ENCODE results near the gene ZNF641. TPM values are rescaled to one million over a fixed set of nuclear protein-coding genes. Genes with fewer than 3 reads are reported as not detected.

Gene ZNF641
- polyA plus RNA-seq, 1 experiment, result 6.6 TPM

DNA sequence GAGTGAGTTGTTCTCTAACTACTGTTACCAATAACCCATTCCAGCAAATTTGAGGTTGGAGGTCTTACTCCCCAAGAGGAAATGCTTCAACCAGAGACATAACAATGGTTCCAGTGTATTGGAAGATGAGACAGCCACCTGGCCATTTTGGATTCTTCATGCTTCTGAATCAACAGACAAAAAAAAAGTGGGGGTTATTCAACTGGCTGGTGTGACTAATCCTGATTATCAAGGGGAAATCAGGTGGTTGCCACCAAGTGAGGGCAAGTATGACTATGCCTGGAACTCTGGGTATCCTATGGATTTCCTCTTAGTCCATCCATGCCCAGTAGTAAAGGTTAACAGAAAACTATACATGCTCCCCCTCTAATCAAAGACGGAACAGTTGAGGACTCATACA, 29.9 kb upstream of the ZNF641 start:
- CTCF ChIA-PET, result no interaction called here
- H3K4me3 ChIP-seq (ENCODE audit: low read depth, low read length), result no peak overlapping the region
- TF ChIP-seq, protein P1, sequence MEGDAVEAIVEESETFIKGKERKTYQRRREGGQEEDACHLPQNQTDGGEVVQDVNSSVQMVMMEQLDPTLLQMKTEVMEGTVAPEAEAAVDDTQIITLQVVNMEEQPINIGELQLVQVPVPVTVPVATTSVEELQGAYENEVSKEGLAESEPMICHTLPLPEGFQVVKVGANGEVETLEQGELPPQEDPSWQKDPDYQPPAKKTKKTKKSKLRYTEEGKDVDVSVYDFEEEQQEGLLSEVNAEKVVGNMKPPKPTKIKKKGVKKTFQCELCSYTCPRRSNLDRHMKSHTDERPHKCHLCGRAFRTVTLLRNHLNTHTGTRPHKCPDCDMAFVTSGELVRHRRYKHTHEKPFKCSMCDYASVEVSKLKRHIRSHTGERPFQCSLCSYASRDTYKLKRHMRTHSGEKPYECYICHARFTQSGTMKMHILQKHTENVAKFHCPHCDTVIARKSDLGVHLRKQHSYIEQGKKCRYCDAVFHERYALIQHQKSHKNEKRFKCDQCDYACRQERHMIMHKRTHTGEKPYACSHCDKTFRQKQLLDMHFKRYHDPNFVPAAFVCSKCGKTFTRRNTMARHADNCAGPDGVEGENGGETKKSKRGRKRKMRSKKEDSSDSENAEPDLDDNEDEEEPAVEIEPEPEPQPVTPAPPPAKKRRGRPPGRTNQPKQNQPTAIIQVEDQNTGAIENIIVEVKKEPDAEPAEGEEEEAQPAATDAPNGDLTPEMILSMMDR (IDR thresholded peaks at IDR 0.05; ENCODE audit: low read depth, low read length), result no peak
- DNase-seq (ENCODE audit: low read depth, low spot score), result no peak
- H3K27me3 ChIP-seq (ENCODE audit: control insufficient read depth, insufficient read depth, low read length), result no peaks in the 10 kb centered on the region
- POLR2A ChIA-PET, result no interaction called here
- no peaks in the 10 kb centered on the region for H3K9me3 ChIP-seq (ENCODE audit: control insufficient read depth, insufficient read depth, low read length)
- H3K27ac ChIP-seq (ENCODE audit: low read depth, low read length), result no peak overlapping the region

GRCh38 chr12:48379794-48380193, 29.1 kb upstream of the ZNF641 start:
- CTCF ChIA-PET, result no interaction called here
- H3K27me3 ChIP-seq (ENCODE audit: control insufficient read depth, insufficient read depth, low read length), result no peaks in the 10 kb centered on the region
- POLR2A ChIA-PET, result no interaction called here

DNA sequence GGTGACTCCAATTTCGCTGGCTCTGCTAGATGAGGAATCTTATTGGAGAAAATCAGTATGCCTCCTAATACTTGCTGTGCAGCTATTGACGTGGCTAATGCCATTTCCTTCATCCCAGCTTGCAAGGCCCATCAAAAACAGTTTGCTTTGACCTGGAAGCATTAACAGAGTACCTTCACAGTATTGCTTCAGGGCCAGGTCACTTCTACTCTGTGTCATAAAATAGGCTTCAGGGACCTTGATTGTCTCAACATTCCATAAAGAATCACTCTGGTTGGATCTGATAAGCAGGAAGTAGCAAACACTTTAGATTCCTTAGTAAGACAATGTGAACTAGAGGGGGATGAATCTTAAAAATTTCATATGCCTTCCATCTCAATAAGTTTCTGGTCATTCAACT, 26.9 kb upstream of the ZNF641 start:
- no peak for DNase-seq (ENCODE audit: low read depth, low spot score)
- TF ChIP-seq, protein P1 (IDR thresholded peaks at IDR 0.05; ENCODE audit: low read depth, low read length), result no peak
- Histone ChIP-seq H3K27ac (ENCODE audit: low read depth, low read length) (no peak overlapping the region), H3K4me3 (ENCODE audit: low read depth, low read length) (no peak overlapping the region), H3K9me3 (ENCODE audit: control insufficient read depth, insufficient read depth, low read length) (no peaks in the 10 kb centered on the region), H3K27me3 (ENCODE audit: control insufficient read depth, insufficient read depth, low read length) (no peaks in the 10 kb centered on the region)
- CTCF ChIA-PET, result no interaction called here
- POLR2A ChIA-PET, result no interaction called here

More at GRCh38 chr12:48379794-48380193, 29.1 kb upstream of the ZNF641 start:
- TF ChIP-seq, protein P1 (IDR thresholded peaks at IDR 0.05; ENCODE audit: low read depth, low read length), result no peak
- DNase-seq (ENCODE audit: low read depth, low spot score), result no peak
- no peak overlapping the region for H3K4me3 ChIP-seq (ENCODE audit: low read depth, low read length)
- H3K9me3 ChIP-seq (ENCODE audit: control insufficient read depth, insufficient read depth, low read length), result no peaks in the 10 kb centered on the region
- no peak overlapping the region for H3K27ac ChIP-seq (ENCODE audit: low read depth, low read length)

- DNase-seq (ENCODE audit: low read depth, low spot score), result no peak
- Histone ChIP-seq H3K9me3 (ENCODE audit: control insufficient read depth, insufficient read depth, low read length) (no peaks in the 10 kb centered on the region), H3K4me3 (ENCODE audit: low read depth, low read length) (no peak overlapping the region), H3K27ac (ENCODE audit: low read depth, low read length) (no peak overlapping the region), H3K27me3 (ENCODE audit: control insufficient read depth, insufficient read depth, low read length) (no peaks in the 10 kb centered on the region)
- TF ChIP-seq, protein P1 (IDR thresholded peaks at IDR 0.05; ENCODE audit: low read depth, low read length), result no peak
- ChIA-PET POLR2A (no interaction called here), CTCF (no interaction called here)
Measured at GRCh38 chr12:48374164-48374563, 23.4 kb upstream of the ZNF641 start.

DNA sequence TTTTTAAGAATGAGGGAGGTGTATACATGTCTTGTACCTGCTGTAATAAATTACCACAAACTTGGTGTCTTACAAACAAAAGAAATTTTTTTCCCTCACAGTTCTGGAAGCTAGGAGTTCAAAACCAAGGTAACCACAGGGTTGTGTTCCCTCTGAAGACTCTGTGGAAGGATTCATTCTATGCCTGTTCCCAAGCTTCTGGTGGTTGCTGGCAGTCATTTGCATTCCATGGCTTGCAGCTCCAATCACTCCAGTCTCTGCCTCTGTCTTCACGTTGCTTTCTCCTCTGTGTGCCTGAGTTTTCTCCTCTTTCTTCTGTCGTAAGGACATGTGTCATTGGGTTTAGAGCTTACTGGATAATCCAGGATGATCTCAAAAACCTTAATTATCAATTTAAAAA, 15.4 kb upstream of the ZNF641 start:
- Histone ChIP-seq H3K27me3 (ENCODE audit: control insufficient read depth, insufficient read depth, low read length) (peaks cover 4% of the 10 kb centered on the region), H3K4me3 (ENCODE audit: low read depth, low read length) (no peak overlapping the region), H3K9me3 (ENCODE audit: control insufficient read depth, insufficient read depth, low read length) (no peaks in the 10 kb centered on the region), H3K27ac (ENCODE audit: low read depth, low read length) (no peak overlapping the region)
- TF ChIP-seq, protein P1 (IDR thresholded peaks at IDR 0.05; ENCODE audit: low read depth, low read length), result no peak
- POLR2A ChIA-PET, result no interaction called here
- CTCF ChIA-PET, result interaction anchor here (0.6 kb wide), 2 partner anchors 173 to 405 kb away, joined by 4 to 5 read pairs; no protein-coding TSS in a partner anchor
- no peak for DNase-seq (ENCODE audit: low read depth, low spot score)
